H9 (cell line): ENCODE measurements around the gene TAF4B. TPM values are rescaled to one million over a fixed set of nuclear protein-coding genes. Genes with fewer than 3 reads are reported as not detected.

Experiments used
- DNase-seq: peaks from one replicate; pipeline ENCODE4 v3.0.0-alpha.2; 2017
- H2AFZ ChIP-seq: one replicate; pipeline ENCODE4 v1.6.1; 2013; ENCODE audit warnings: mild to moderate bottlenecking, low read length, control low read depth, moderate library complexity
- H2AK5ac ChIP-seq: 2 replicates; pipeline ENCODE4 v1.6.1; 2013; ENCODE audit warnings: low read length, control low read depth, mixed read lengths; ENCODE audit not compliant: insufficient read length
- H2BK120ac ChIP-seq: one replicate; pipeline ENCODE4 v1.6.1; 2013; ENCODE audit warnings: low read depth, mild to moderate bottlenecking, low read length, control low read depth, inconsistent platforms; ENCODE audit not compliant: poor library complexity, severe bottlenecking
- H2BK12ac ChIP-seq: 2 replicates; pipeline ENCODE4 v1.6.1; 2013; ENCODE audit warnings: low read length, control low read depth, mixed read lengths, low read depth; ENCODE audit not compliant: insufficient read length
- H2BK15ac ChIP-seq: 2 replicates; pipeline ENCODE4 v1.6.1; 2013; ENCODE audit warnings: low read depth, low read length, control low read depth
- H2BK20ac ChIP-seq: one replicate; pipeline ENCODE4 v1.6.1; 2013; ENCODE audit warnings: low read depth, mild to moderate bottlenecking, low read length, control low read depth, inconsistent platforms; ENCODE audit not compliant: poor library complexity, severe bottlenecking
- H2BK5ac ChIP-seq: 2 replicates; pipeline ENCODE4 v1.6.1; 2013; ENCODE audit warnings: low read length, control low read depth, mixed read lengths; ENCODE audit not compliant: insufficient read length
- H3K14ac ChIP-seq: 2 replicates; pipeline ENCODE4 v1.6.1; 2013; ENCODE audit warnings: low read length, control low read depth; ENCODE audit not compliant: insufficient read depth
- H3K18ac ChIP-seq: 2 replicates; pipeline ENCODE4 v1.6.1; 2013; ENCODE audit warnings: low read depth, mild to moderate bottlenecking, mixed read lengths, low read length, control low read depth; ENCODE audit not compliant: insufficient read length
- H3K23ac ChIP-seq: 2 replicates; pipeline ENCODE4 v1.6.1; 2013; ENCODE audit warnings: low read length, control low read depth, mixed read lengths, low read depth; ENCODE audit not compliant: insufficient read length
- H3K23me2 ChIP-seq: 2 replicates; pipeline ENCODE4 v1.6.1; 2013; ENCODE audit warnings: low read depth, mild to moderate bottlenecking, mixed read lengths, low read length, control low read depth; ENCODE audit not compliant: insufficient read length, poor library complexity, severe bottlenecking
- H3K27ac ChIP-seq: 2 replicates; pipeline ENCODE4 v1.5.1; 2013; ENCODE audit warnings: low read length, control low read depth, mixed read lengths, low read depth; ENCODE audit not compliant: insufficient read length
- H3K27me3 ChIP-seq: 2 replicates; pipeline ENCODE4 v1.6.1; 2013; ENCODE audit warnings: low read length, control low read depth, inconsistent platforms; ENCODE audit not compliant: insufficient read depth
- H3K4ac ChIP-seq: 2 replicates; pipeline ENCODE4 v1.6.1; 2013; ENCODE audit warnings: low read depth, mild to moderate bottlenecking, control low read depth, inconsistent platforms, low read length, moderate library complexity
- H3K4me1 ChIP-seq: 2 replicates; pipeline ENCODE4 v1.6.1; 2013; ENCODE audit warnings: low read length, control low read depth, inconsistent platforms; ENCODE audit not compliant: insufficient read depth
- H3K4me2 ChIP-seq: 2 replicates; pipeline ENCODE4 v1.6.1; 2013; ENCODE audit warnings: low read length, control low read depth, mixed read lengths; ENCODE audit not compliant: insufficient read length, insufficient read depth
- H3K56ac ChIP-seq: 2 replicates; pipeline ENCODE4 v1.6.1; 2013; ENCODE audit warnings: low read depth, mild to moderate bottlenecking, mixed read lengths, low read length, control low read depth; ENCODE audit not compliant: insufficient read length
- H3K79me1 ChIP-seq: 2 replicates; pipeline ENCODE4 v1.6.1; 2013; ENCODE audit warnings: low read depth, mild to moderate bottlenecking, moderate library complexity, low read length, control low read depth, inconsistent platforms; ENCODE audit not compliant: insufficient read depth, poor library complexity, severe bottlenecking
- H3K79me2 ChIP-seq: 2 replicates; pipeline ENCODE4 v1.6.1; 2013; ENCODE audit warnings: low read length, control low read depth, inconsistent platforms; ENCODE audit not compliant: insufficient read depth
- H3K9ac ChIP-seq: 2 replicates; pipeline ENCODE4 v1.6.1; 2013; ENCODE audit warnings: low read length, control low read depth, mixed read lengths; ENCODE audit not compliant: insufficient read length; ENCODE audit errors: extremely low read depth
- H3K9me3 ChIP-seq: one replicate; pipeline ENCODE4 v1.6.1; 2013; ENCODE audit warnings: low read depth, low read length, inconsistent platforms; ENCODE audit not compliant: control insufficient read depth
- H3T11ph ChIP-seq: one replicate; pipeline ENCODE4 v1.6.1; 2013; ENCODE audit warnings: mild to moderate bottlenecking, low read length, control low read depth, inconsistent platforms
- H4K20me1 ChIP-seq: one replicate; pipeline ENCODE4 v1.6.1; 2013; ENCODE audit not compliant: control insufficient read depth, insufficient read length, insufficient read depth
- H4K5ac ChIP-seq: 2 replicates; pipeline ENCODE4 v1.6.1; 2013; ENCODE audit warnings: low read depth, mild to moderate bottlenecking, mixed read lengths, low read length, control low read depth; ENCODE audit not compliant: insufficient read length
- H4K8ac ChIP-seq: replicated peaks from 2 replicates; pipeline ENCODE4 v1.6.1; 2013; ENCODE audit warnings: low read length, control low read depth, mixed read lengths, low read depth; ENCODE audit not compliant: insufficient read length
- H4K91ac ChIP-seq: 2 replicates; pipeline ENCODE4 v1.6.1; 2013; ENCODE audit warnings: low read depth, mild to moderate bottlenecking, moderate library complexity, mixed read lengths, low read length, control low read depth; ENCODE audit not compliant: insufficient read length
- H3K27ac Mint-ChIP-seq, 3 experiments: 2 replicates in 2 of 3; 3 replicates in 1 of 3; pipeline ENCODE4 v1.8.0; 2020 to 2021; ENCODE audit warnings: mixed read lengths in 3 of 3, mild to moderate bottlenecking in 1 of 3, moderate library complexity in 1 of 3
- H3K27me3 Mint-ChIP-seq: 2 replicates; pipeline ENCODE4 v1.8.0; 2021; ENCODE audit warnings: low read depth, mild to moderate bottlenecking, moderate library complexity, mixed read lengths
- H3K36me3 Mint-ChIP-seq, 3 experiments: 2 replicates in 2 of 3; 3 replicates in 1 of 3; pipeline ENCODE4 v1.8.0; 2020 to 2021; ENCODE audit warnings: low read depth in 3 of 3, mixed read lengths in 3 of 3; ENCODE audit not compliant: insufficient read depth in 1 of 3
- H3K4me1 Mint-ChIP-seq, 2 experiments: 2 replicates each; pipeline ENCODE4 v1.8.0; 2020; ENCODE audit warnings: mixed read lengths in 2 of 2
- H3K4me3 Mint-ChIP-seq, 2 experiments: 2 replicates in 1 of 2; 3 replicates in 1 of 2; pipeline ENCODE4 v1.8.0; 2020 to 2021; ENCODE audit warnings: mild to moderate bottlenecking in 2 of 2, mixed read lengths in 2 of 2, moderate library complexity in 1 of 2
- H3K9me3 Mint-ChIP-seq, 2 experiments: 2 replicates in 1 of 2; 3 replicates in 1 of 2; pipeline ENCODE4 v1.8.0; 2020; ENCODE audit warnings: mild to moderate bottlenecking in 2 of 2, mixed read lengths in 2 of 2, moderate library complexity in 1 of 2
- WGBS: extraction: QIAGEN DNeasy Blood & Tissue Kit; methylation state at CpG from one replicate; pipeline ENCODE4 v1.1.7; 2013; ENCODE audit warnings: missing lambda C conversion rate, low lambda C conversion rate, mixed read lengths; ENCODE audit not compliant: insufficient read length; ENCODE audit errors: extremely low coverage; 5-methylcytosine and 5-hydroxymethylcytosine counted together
- total RNA-seq: library from RNA; stranded (reverse); gene quantifications from 2 replicates; pipeline ENCODE4 v1.2.1, GENCODE V29; 2021
- TF ChIP-seq, protein P1 (sequence below): fragments of 200-600 bp; sonication (generic); conservative IDR thresholded peaks from 3 replicates; pipeline ENCODE4 v1.8.0; 2021; ENCODE audit warnings: antibody characterized with exemption, mild to moderate bottlenecking

TAF4B gene
- total RNA-seq, 1 experiment from 2014 or later, result 19.8 TPM

DNA sequence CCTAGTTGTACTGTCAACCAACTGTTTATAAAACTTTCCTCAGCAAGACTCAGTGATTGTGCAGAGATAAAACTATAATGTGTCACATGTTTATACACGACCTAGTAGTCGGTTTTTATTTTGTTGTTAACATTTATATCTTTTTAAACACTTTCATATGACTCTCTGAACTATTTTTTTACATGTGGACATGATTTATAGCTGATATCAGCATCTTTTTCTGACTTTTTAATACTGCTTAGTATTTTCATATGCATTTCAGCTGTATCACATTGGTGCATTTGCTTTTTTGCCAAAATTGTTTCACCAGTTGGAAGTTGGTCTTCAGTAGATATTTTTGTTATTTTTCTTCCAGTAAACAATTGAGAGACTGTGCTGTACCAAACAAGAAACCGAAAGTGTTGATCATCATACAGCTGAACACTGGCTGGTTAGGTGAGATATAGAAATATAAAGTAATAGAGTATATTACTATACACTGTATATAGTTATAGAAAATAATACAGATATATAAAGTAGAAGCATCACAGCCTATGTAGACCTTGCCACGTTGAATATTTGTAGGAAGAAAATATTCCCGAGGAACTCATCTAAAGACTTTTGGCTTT is 167.9 kb downstream of the TAF4B start:
- H3K23ac ChIP-seq, result no peak overlapping the region
- H3K4me3 Mint-ChIP-seq, result no peak overlapping the region
- no peak overlapping the region for H3K27ac ChIP-seq
- no peaks in the 10 kb centered on the region for H3K4me1 ChIP-seq
- H4K91ac ChIP-seq, result no peak overlapping the region
- H3K4ac ChIP-seq, result no peak overlapping the region
- no peak overlapping the region for H3K14ac ChIP-seq
- H3K79me1 ChIP-seq, result no peaks in the 10 kb centered on the region
- no peak overlapping the region for H2BK12ac ChIP-seq
- H2AFZ ChIP-seq, result no peak overlapping the region
- H3K9me3 ChIP-seq, result no peaks in the 10 kb centered on the region
- no peaks in the 10 kb centered on the region for H4K20me1 ChIP-seq
- H3K36me3 Mint-ChIP-seq, result peaks cover 2 to 19% (median 15%) of the 10 kb centered on the region in 3 experiments; a peak in 5 of 7 replicates
- H4K8ac ChIP-seq, result no peak overlapping the region
- no peak for DNase-seq
- no peaks in the 10 kb centered on the region for H3K79me2 ChIP-seq
- H3K18ac ChIP-seq, result no peak overlapping the region
- H3K27me3 Mint-ChIP-seq, result no peaks in the 10 kb centered on the region
- no peak overlapping the region for H2BK15ac ChIP-seq
- H3K9me3 Mint-ChIP-seq, result no peaks in the 10 kb centered on the region
- H2BK20ac ChIP-seq, result no peak overlapping the region
- no peak overlapping the region for H3K4me2 ChIP-seq
- no peak overlapping the region for H2BK5ac ChIP-seq
- no peak overlapping the region for H2AK5ac ChIP-seq
- H3T11ph ChIP-seq, result no peak overlapping the region
- no peak overlapping the region for H2BK120ac ChIP-seq
- H3K23me2 ChIP-seq, result no peaks in the 10 kb centered on the region
- no CpG with 5 or more reads among the region's 5 CpGs for WGBS
- TF ChIP-seq, protein P1, sequence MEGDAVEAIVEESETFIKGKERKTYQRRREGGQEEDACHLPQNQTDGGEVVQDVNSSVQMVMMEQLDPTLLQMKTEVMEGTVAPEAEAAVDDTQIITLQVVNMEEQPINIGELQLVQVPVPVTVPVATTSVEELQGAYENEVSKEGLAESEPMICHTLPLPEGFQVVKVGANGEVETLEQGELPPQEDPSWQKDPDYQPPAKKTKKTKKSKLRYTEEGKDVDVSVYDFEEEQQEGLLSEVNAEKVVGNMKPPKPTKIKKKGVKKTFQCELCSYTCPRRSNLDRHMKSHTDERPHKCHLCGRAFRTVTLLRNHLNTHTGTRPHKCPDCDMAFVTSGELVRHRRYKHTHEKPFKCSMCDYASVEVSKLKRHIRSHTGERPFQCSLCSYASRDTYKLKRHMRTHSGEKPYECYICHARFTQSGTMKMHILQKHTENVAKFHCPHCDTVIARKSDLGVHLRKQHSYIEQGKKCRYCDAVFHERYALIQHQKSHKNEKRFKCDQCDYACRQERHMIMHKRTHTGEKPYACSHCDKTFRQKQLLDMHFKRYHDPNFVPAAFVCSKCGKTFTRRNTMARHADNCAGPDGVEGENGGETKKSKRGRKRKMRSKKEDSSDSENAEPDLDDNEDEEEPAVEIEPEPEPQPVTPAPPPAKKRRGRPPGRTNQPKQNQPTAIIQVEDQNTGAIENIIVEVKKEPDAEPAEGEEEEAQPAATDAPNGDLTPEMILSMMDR, result no peak
- no peak overlapping the region for H4K5ac ChIP-seq
- H3K9ac ChIP-seq, result no peak overlapping the region
- H3K27me3 ChIP-seq, result no peaks in the 10 kb centered on the region
- no peaks in the 10 kb centered on the region for H3K4me1 Mint-ChIP-seq
- H3K27ac Mint-ChIP-seq, result no peak overlapping the region
- H3K56ac ChIP-seq, result no peak overlapping the region
